Immature natural killer cell (primary cell): ENCODE data around the gene CHIT1. TPM values are rescaled to one million over a fixed set of nuclear protein-coding genes. Genes with fewer than 3 reads are reported as not detected.
"Not testable (repeated sequence)": the region's sequence is repeated elsewhere in the genome, so short reads cannot be mapped to it uniquely, and the experiment has no call there.

ENCODE experiments used
- DNase-seq, 3 donors: peaks; one replicate each; pipeline ENCODE4 v3.0.0; 2022; ENCODE audit warnings: mixed read lengths in 1 of 3
- H3K27ac Mint-ChIP-seq, 6 donors: one replicate each; pipeline ENCODE4 v1.8.0; 2020; ENCODE audit warnings: mixed read lengths in 6 of 6, mild to moderate bottlenecking in 5 of 6, inconsistent platforms in 4 of 6, moderate library complexity in 3 of 6
- H3K27me3 Mint-ChIP-seq, 3 donors: one replicate each; pipeline ENCODE4 v1.8.0; 2020 to 2021; ENCODE audit warnings: low read depth in 3 of 3, mild to moderate bottlenecking in 3 of 3, mixed read lengths in 3 of 3, moderate library complexity in 3 of 3, inconsistent platforms in 1 of 3
- H3K36me3 Mint-ChIP-seq, 3 donors: one replicate each; pipeline ENCODE4 v1.8.0; 2020; ENCODE audit warnings: mixed read lengths in 3 of 3, inconsistent platforms in 2 of 3, mild to moderate bottlenecking in 2 of 3
- H3K4me1 Mint-ChIP-seq, 2 donors: one replicate each; pipeline ENCODE4 v1.8.0; 2020; ENCODE audit warnings: inconsistent platforms in 2 of 2, mild to moderate bottlenecking in 2 of 2, mixed read lengths in 2 of 2, moderate library complexity in 1 of 2
- H3K4me3 Mint-ChIP-seq, 5 donors: one replicate each; pipeline ENCODE4 v1.8.0; 2020; ENCODE audit warnings: mild to moderate bottlenecking in 5 of 5, mixed read lengths in 5 of 5, inconsistent platforms in 3 of 5, moderate library complexity in 3 of 5
- H3K9me3 Mint-ChIP-seq, 6 donors: one replicate each; pipeline ENCODE4 v1.8.0; 2020; ENCODE audit warnings: mild to moderate bottlenecking in 6 of 6, mixed read lengths in 6 of 6, inconsistent platforms in 4 of 6, moderate library complexity in 3 of 6
- polyA plus RNA-seq, 3 donors: library from polyadenylated mRNA; unstranded; fragments of 300-500 nt; fragmentation: Illumina TruSeq; gene quantifications; one replicate each; pipeline ENCODE4 v1.2.3, GENCODE V29; 2021

Gene CHIT1
- polyA plus RNA-seq, 3 donors from 2014 or later = not detected

DNA sequence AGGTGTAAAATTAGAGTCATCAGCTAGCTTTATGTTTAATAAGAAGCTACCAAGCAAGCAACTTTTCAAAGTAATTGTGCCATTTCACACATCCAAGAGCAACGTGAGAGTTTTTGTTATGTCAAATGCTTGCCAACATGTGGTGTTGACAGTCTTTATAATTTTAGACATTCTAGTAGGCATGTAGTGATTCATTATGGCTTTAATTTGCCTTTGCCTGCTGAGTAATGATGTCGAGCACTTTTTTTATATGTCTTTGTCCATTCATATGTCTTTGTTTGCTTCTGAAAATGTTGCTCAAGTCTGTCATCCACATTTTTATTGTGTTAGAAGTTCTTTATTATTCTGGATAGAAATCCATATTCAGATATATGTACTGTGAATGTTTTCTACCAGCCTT, 21.4 kb upstream of the CHIT1 start:
- H3K27ac Mint-ChIP-seq = no peak overlapping the region
- peaks cover 0 to 21% (median 4%) of the 10 kb centered on the region in 3 donors for H3K27me3 Mint-ChIP-seq
- no peaks in the 10 kb centered on the region for H3K4me1 Mint-ChIP-seq
- peaks cover 0 to 2% (median 0%) of the 10 kb centered on the region in 6 donors for H3K9me3 Mint-ChIP-seq
- DNase-seq = no peak
- H3K36me3 Mint-ChIP-seq = no peaks in the 10 kb centered on the region
- no peak overlapping the region for H3K4me3 Mint-ChIP-seq

DNA sequence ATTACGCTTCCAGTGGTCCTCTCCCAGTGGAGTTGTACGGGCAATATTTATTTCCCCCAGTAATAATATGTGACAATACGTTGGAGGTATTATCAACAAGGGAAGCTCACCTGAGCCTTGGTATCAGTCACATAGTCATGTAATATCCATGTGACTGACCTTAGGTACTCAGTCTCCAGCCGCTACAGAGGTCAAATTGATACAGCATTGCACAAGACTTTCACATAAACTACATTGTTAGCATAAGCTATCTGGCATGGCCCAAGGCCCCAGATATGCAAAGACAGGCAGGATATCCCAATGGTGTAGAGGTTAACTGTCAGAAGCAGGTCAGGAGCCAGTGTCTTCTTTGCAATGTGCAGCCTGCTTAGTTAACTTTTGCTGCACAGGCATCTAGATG, 15.3 kb upstream of the CHIT1 start:
- no peak for DNase-seq
- Mint-ChIP-seq H3K27ac (no peak overlapping the region), H3K4me3 (no peak overlapping the region), H3K4me1 (no peaks in the 10 kb centered on the region), H3K36me3 (no peaks in the 10 kb centered on the region), H3K9me3 (peaks cover 0 to 2% (median 0%) of the 10 kb centered on the region in 6 donors), H3K27me3 (peaks cover 3 to 12% (median 5%) of the 10 kb centered on the region in 3 donors)

DNA sequence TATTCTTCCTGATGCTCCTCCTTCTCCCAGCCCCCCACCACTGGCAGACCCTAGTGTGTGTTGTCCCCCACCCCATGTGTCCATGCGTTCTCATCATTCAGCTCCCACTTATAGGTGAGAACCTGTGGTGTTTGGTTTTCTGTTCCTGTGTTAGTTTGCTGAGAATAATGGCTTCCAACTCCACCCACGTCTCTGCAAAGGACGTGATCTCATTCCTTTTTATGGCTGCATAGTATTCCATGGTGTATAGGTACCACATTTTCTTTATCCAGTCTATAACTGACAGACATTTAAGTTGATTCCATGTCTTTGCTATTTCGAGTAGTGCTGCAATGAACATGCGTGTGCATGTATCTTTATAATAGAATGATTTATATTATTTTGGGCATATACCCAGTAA, 12.2 kb upstream of the CHIT1 start:
- DNase-seq, H3K4me3 Mint-ChIP-seq, H3K36me3 Mint-ChIP-seq, H3K27me3 Mint-ChIP-seq, H3K9me3 Mint-ChIP-seq, H3K4me1 Mint-ChIP-seq, H3K27ac Mint-ChIP-seq: not testable (repeated sequence)

GRCh38 chr1:203239526-203240305, 10.2 kb upstream of the CHIT1 start:
- H3K4me1 Mint-ChIP-seq = no peaks in the 10 kb centered on the region
- H3K9me3 Mint-ChIP-seq = peaks cover 15 to 25% (median 19%) of the 10 kb centered on the region in 6 donors
- peaks cover 4 to 10% (median 7%) of the 10 kb centered on the region in 3 donors for H3K27me3 Mint-ChIP-seq
- H3K27ac Mint-ChIP-seq = no peak overlapping the region
- no peak overlapping the region for H3K4me3 Mint-ChIP-seq
- no peak for DNase-seq
- H3K36me3 Mint-ChIP-seq = peaks cover 0 to 9% (median 6%) of the 10 kb centered on the region in 3 donors

GRCh38 chr1:203239081-203239480, 9.6 kb upstream of the CHIT1 start:
- H3K4me3 Mint-ChIP-seq = no peak overlapping the region
- H3K27me3 Mint-ChIP-seq = peaks cover 4 to 10% (median 7%) of the 10 kb centered on the region in 3 donors
- H3K27ac Mint-ChIP-seq = no peak overlapping the region

DNA sequence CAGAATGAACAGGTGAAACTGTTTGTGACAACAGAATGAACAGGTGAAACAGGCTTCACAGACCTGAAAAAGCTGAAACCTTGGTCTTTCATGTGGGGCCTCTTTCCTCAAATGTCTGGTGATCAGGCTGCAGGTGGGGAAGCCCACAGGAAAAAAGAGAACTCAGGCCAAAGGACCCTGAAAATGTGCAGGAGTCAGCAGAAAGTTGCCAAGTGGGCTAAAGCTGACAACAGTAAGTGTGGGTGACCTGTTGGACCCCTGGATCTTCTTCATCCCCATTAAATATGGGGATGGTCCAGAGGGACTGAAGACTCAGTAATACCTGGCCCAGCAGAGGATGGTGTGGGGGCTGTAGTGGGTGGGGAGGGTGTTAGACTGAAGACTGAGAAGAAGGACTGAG, 9.1 kb upstream of the CHIT1 start:
- Mint-ChIP-seq H3K9me3 (peaks cover 23 to 37% (median 29%) of the 10 kb centered on the region in 6 donors), H3K4me3 (no peak overlapping the region), H3K27me3 (peaks cover 4 to 11% (median 10%) of the 10 kb centered on the region in 3 donors), H3K4me1 (no peaks in the 10 kb centered on the region), H3K27ac (no peak overlapping the region), H3K36me3 (peaks cover 0 to 17% (median 6%) of the 10 kb centered on the region in 3 donors)
- no peak for DNase-seq

More at GRCh38 chr1:203239081-203239480, 9.6 kb upstream of the CHIT1 start:
- Mint-ChIP-seq H3K4me1 (no peaks in the 10 kb centered on the region), H3K36me3 (peaks cover 0 to 12% (median 6%) of the 10 kb centered on the region in 3 donors), H3K9me3 (peaks cover 19 to 31% (median 24%) of the 10 kb centered on the region in 6 donors)
- DNase-seq = no peak

DNA sequence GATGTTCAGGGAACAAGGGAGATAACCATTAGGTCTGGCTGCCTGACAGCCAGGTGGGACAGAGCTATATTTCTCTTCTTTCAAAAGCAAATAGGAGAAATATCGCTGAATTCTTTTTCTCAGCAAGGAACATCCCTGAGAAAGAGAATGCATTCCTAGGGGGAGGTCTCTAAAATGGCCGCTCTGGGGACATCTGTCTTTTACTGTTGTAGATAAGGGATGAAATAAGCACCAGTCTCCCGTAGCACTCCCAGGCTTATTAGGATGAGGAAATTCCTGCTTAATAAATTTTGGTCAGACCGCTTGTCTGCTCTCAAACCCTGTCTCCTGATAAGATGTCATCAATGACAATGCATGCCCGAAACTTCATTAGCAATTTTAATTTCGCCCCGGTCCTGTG, 5.4 kb upstream of the CHIT1 start:
- H3K4me3 Mint-ChIP-seq, H3K27ac Mint-ChIP-seq, DNase-seq, H3K4me1 Mint-ChIP-seq: not testable (repeated sequence)
- peaks cover 3 to 16% (median 12%) of the 10 kb centered on the region in 3 donors for H3K27me3 Mint-ChIP-seq
- peaks cover 23 to 38% (median 30%) of the 10 kb centered on the region in 6 donors for H3K9me3 Mint-ChIP-seq
- H3K36me3 Mint-ChIP-seq = peaks cover 0 to 18% (median 6%) of the 10 kb centered on the region in 3 donors

DNA sequence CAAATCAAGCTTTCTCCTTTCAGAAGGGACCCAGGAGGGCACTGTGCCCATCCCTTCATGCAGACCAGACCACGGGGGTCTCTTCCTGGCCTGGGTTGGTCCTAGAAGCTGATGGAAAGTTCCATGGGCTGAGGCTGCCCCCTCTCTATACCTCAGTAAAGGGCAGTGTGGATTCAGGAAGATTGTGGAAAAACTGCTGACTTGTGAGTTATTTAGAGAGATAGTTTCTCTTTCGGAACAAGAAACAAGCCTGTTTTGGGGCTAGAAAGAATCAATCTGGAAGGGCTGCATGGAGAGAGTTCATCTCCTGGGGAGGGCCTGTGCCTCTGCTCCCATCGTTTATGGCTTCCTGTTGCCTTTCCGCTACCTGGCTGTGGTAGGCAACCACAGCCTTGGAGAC, 803 bp downstream of the CHIT1 start:
- DNase-seq = no peak
- no peak overlapping the region for H3K4me3 Mint-ChIP-seq
- peaks cover 0 to 2% (median 0%) of the 10 kb centered on the region in 3 donors for H3K36me3 Mint-ChIP-seq
- no peak overlapping the region for H3K27ac Mint-ChIP-seq
- H3K9me3 Mint-ChIP-seq = peaks cover under 1 to 6% (median 2%) of the 10 kb centered on the region in 6 donors
- peaks cover 4 to 13% (median 4%) of the 10 kb centered on the region in 3 donors for H3K27me3 Mint-ChIP-seq
- no peaks in the 10 kb centered on the region for H3K4me1 Mint-ChIP-seq

DNA sequence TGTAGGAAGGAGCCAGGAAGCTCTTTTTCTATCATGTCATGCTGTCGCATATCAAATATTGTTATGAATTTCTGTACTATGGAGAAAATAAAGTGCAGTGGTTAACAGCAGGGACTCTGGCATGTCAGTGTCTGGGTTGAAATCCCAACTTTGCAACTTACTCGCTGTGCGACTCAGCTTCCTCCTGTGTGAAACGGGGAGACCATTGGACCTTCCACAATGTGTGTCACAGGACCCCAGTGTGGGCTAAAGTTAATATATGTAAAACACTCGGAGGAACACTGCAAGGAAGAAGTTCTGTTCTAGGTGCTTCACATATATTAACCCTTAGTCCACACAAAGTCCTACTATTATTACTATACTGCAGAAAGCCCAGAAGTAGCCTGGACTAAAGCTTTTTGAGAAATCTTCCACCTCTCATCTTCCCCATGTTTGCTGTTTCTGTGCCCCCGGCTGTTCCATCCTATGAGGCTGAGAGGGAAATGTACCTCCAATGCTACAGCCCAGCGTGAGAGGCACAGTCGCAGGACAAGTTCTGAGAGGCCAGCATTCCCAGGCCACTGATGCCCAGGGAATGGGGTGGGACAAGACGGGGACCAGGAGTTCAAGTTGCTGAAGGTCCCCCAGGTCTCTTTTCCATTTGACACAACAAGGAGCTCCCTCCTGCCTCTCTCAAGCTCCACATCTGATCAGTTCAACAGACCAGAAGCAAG, 1.9 kb downstream of the CHIT1 start:
- H3K27me3 Mint-ChIP-seq = peaks cover 2 to 7% (median 4%) of the 10 kb centered on the region in 3 donors
- H3K9me3 Mint-ChIP-seq = peaks cover 0 to 5% (median 0%) of the 10 kb centered on the region in 6 donors
- H3K27ac Mint-ChIP-seq = no peak overlapping the region
- no peaks in the 10 kb centered on the region for H3K4me1 Mint-ChIP-seq
- H3K4me3 Mint-ChIP-seq = no peak overlapping the region
- no peak for DNase-seq
- H3K36me3 Mint-ChIP-seq = no peaks in the 10 kb centered on the region

- H3K36me3 Mint-ChIP-seq = no peaks in the 10 kb centered on the region
- no peaks in the 10 kb centered on the region for H3K4me1 Mint-ChIP-seq
- no peaks in the 10 kb centered on the region for H3K9me3 Mint-ChIP-seq
- no peak overlapping the region for H3K4me3 Mint-ChIP-seq
- DNase-seq = no peak
- peaks cover 0 to 2% (median 1%) of the 10 kb centered on the region in 3 donors for H3K27me3 Mint-ChIP-seq
- H3K27ac Mint-ChIP-seq = no peak overlapping the region
Observed at GRCh38 chr1:203225071-203225470, 4.4 kb downstream of the CHIT1 start.

- Mint-ChIP-seq H3K27ac (no peak overlapping the region), H3K27me3 (peaks cover 0 to 2% (median 1%) of the 10 kb centered on the region in 3 donors), H3K4me1 (no peaks in the 10 kb centered on the region), H3K36me3 (no peaks in the 10 kb centered on the region), H3K9me3 (no peaks in the 10 kb centered on the region), H3K4me3 (no peak overlapping the region)
- no peak for DNase-seq
Observed at GRCh38 chr1:203223012-203223775, 6.3 kb downstream of the CHIT1 start.

- H3K27ac Mint-ChIP-seq = no peak overlapping the region
- no peaks in the 10 kb centered on the region for H3K36me3 Mint-ChIP-seq
- peaks cover 0 to 5% (median 0%) of the 10 kb centered on the region in 6 donors for H3K9me3 Mint-ChIP-seq
- no peak for DNase-seq
- H3K4me3 Mint-ChIP-seq = no peak overlapping the region
- no peaks in the 10 kb centered on the region for H3K4me1 Mint-ChIP-seq
- H3K27me3 Mint-ChIP-seq = peaks cover 2 to 8% (median 4%) of the 10 kb centered on the region in 3 donors
Observed at GRCh38 chr1:203219934-203220333, 9.5 kb downstream of the CHIT1 start.

- peaks cover 2 to 10% (median 4%) of the 10 kb centered on the region in 3 donors for H3K27me3 Mint-ChIP-seq
- H3K27ac Mint-ChIP-seq = no peak overlapping the region
- no peaks in the 10 kb centered on the region for H3K36me3 Mint-ChIP-seq
- H3K9me3 Mint-ChIP-seq = peaks cover 0 to 5% (median 0%) of the 10 kb centered on the region in 6 donors
- H3K4me3 Mint-ChIP-seq = no peak overlapping the region
- no peak for DNase-seq
- no peaks in the 10 kb centered on the region for H3K4me1 Mint-ChIP-seq
Observed at GRCh38 chr1:203219171-203219570, 10.3 kb downstream of the CHIT1 start.
